Sigmoid colon (tissue), 7 donors: ENCODE measurements around the gene TULP3. TPM values are rescaled to one million over a fixed set of nuclear protein-coding genes. Genes with fewer than 3 reads are reported as not detected.

Experiments
- DNase-seq: peaks from one replicate; pipeline ENCODE4 v3.0.0-alpha.2; 2019
- H3K27ac ChIP-seq, 4 donors: fragments of 200-600 bp; sonication (generic); one replicate each; pipeline ENCODE4 v1.5.1; 2016 to 2019; ENCODE audit warnings: mild to moderate bottlenecking in 1 of 4
- H3K27me3 ChIP-seq, 3 donors: fragments of 200-600 bp; sonication (generic); one replicate each; pipeline ENCODE4 v1.5.1; 2019; ENCODE audit warnings: mild to moderate bottlenecking in 1 of 3
- H3K36me3 ChIP-seq, 4 donors: fragments of 200-600 bp; sonication (generic); one replicate each; pipeline ENCODE4 v1.5.1; 2016 to 2019
- H3K4me1 ChIP-seq, 4 donors: fragments of 200-600 bp; sonication (generic); one replicate each; pipeline ENCODE4 v1.5.1; 2017 to 2019
- H3K4me3 ChIP-seq, 4 donors: fragments of 200-600 bp; sonication (generic); one replicate each; pipeline ENCODE4 v1.5.1; 2017 to 2019; ENCODE audit warnings: mild to moderate bottlenecking in 2 of 4, moderate library complexity in 1 of 4
- H3K9me3 ChIP-seq, 4 donors: fragments of 200-600 bp in 3 of 4; sonication (generic) in 3 of 4; one replicate each; pipeline versions ENCODE4 v1.5.1 to v1.6.1; 2013 to 2019
- CTCF ChIP-seq, 4 experiments: fragments of 450-650 bp in 3 of 4; fragments of 200-600 bp in 1 of 4; IDR thresholded peaks; one replicate each; pipeline ENCODE4 v1.5.1; 2016 to 2019; ENCODE audit warnings: antibody characterized with exemption in 4 of 4, mild to moderate bottlenecking in 3 of 4, moderate library complexity in 2 of 4
- EP300 ChIP-seq, 4 donors: sonication (generic); formaldehyde crosslinking; IDR thresholded peaks; one replicate each; pipeline ENCODE4 v1.6.1; 2017; ENCODE audit warnings: antibody characterized with exemption in 4 of 4
- POLR2A ChIP-seq, 2 donors: fragments of 450-650 bp; IDR thresholded peaks; one replicate each; pipeline ENCODE4 v1.6.1; 2016; ENCODE audit warnings: antibody characterized with exemption in 2 of 2, mild to moderate bottlenecking in 2 of 2, moderate library complexity in 2 of 2
- POLR2AphosphoS5 ChIP-seq, 4 donors: sonication (generic); formaldehyde crosslinking; IDR thresholded peaks; one replicate each; pipeline ENCODE4 v1.6.1; 2017; ENCODE audit warnings: antibody characterized with exemption in 4 of 4
- WGBS, 2 donors: extraction: QIAGEN DNeasy Blood & Tissue Kit; methylation state at CpG; one replicate each; pipeline ENCODE4 v1.1.7; 2013; 5-methylcytosine and 5-hydroxymethylcytosine counted together
- intact Hi-C: fragments of 100-400 bp; cut with DNase I; formaldehyde crosslinking; loops from one replicate; pipeline ENCODE4 v1.15.1; 2023
- polyA plus RNA-seq, 3 donors: library from polyadenylated mRNA; stranded (reverse); fragments of 200-250 nt; gene quantifications; one replicate each; pipeline ENCODE4 v1.2.3, GENCODE V29; 2013
- small RNA-seq, 3 donors: library from RNA; depleted of rRNA; stranded (forward); fragments of <200 nt; gene quantifications; one replicate each; pipeline ENCODE3, GENCODE V24; 2016
- total RNA-seq, 4 donors: library from RNA; depleted of rRNA; stranded (reverse); fragments of >200 nt; gene quantifications; one replicate each; pipeline ENCODE4 v1.1.0, GENCODE V29; 2016
- donor health status: healthy with polysubstance abuse.
- donor health status: Bipolar disorder and iron deficiency.
- donor health status: healthy.

Gene TULP3
- total and polyA plus RNA-seq, 7 donors, result 3.0 to 32.1 (median 17.8) TPM

DNA sequence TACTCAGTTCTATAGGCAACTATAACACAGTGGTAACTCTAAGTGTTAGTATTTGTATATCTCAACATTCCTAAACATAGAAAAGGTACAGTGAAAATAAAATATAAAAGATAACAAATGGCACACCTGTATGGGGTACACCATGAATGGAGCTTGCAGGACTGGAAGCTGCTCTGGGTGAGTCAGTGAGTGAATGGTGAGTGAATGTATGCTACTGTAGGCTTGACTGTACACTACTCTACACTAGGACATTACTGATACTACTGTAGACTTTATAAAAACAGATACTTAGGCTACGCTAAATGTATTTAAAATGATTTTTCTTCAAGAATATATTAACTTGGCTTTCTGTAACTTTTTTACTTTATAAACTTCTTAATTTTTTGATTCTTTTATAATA is 94.0 kb downstream of the TULP3 start:
- DNase-seq, result no peak
- no peak overlapping the region for H3K4me3 ChIP-seq
- H3K4me1 ChIP-seq, result no peaks in the 10 kb centered on the region
- H3K36me3 ChIP-seq, result no peaks in the 10 kb centered on the region
- peaks cover 0 to 4% (median 1%) of the 10 kb centered on the region in 4 donors for H3K9me3 ChIP-seq
- H3K27ac ChIP-seq, result no peak overlapping the region
- H3K27me3 ChIP-seq, result no peaks in the 10 kb centered on the region
- 96 to 98% methylated on average over 1 of the region's 1 CpG for WGBS, 2 donors
- no peak for TF ChIP-seq EP300 (IDR thresholded peaks at IDR 0.05)
- TF ChIP-seq CTCF (IDR thresholded peaks at IDR 0.05), result no peak
- intact Hi-C loops, result no loop called here

GRCh38 chr12:2986876-2987275 is 96.2 kb downstream of the TULP3 start:
- 81 to 87% methylated on average over 3 of the region's 3 CpGs for WGBS, 2 donors
- no peak for TF ChIP-seq POLR2A (IDR thresholded peaks at IDR 0.05)
- no peak for TF ChIP-seq CTCF (IDR thresholded peaks at IDR 0.05)
- no peak for TF ChIP-seq POLR2AphosphoS5 (IDR thresholded peaks at IDR 0.05)
- no peak for TF ChIP-seq EP300 (IDR thresholded peaks at IDR 0.05)
- Histone ChIP-seq H3K4me1 (no peaks in the 10 kb centered on the region), H3K4me3 (no peak overlapping the region), H3K27ac (no peak overlapping the region), H3K9me3 (peaks cover 0 to 5% (median 1%) of the 10 kb centered on the region in 4 donors), H3K36me3 (no peaks in the 10 kb centered on the region), H3K27me3 (no peaks in the 10 kb centered on the region)
- intact Hi-C loops, result no loop called here
- DNase-seq, result no peak

DNA sequence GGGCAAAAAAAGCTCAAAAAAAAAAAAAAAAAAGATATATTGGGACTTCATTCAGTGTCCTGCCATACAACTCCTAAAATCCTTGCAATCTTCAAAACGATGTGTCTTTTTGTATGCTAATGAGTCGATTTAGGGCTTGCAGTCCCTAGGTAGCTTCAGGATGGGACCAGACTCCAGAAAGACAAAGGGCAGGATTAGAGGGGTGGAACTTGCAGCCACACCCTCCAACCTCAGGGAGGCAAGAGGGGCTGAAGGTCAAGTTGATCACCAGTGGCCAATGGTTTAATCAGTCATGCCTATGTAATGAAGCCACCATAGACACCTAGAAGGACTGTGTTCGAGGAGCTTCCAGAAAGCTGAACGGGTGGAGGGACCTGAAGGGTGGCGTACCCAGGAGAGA is 97.8 kb downstream of the TULP3 start:
- H3K27me3 ChIP-seq, result no peaks in the 10 kb centered on the region
- H3K27ac ChIP-seq, result no peak overlapping the region
- intact Hi-C loops, result no loop called here
- DNase-seq, result no peak
- peaks cover 0 to 5% (median 1%) of the 10 kb centered on the region in 4 donors for H3K9me3 ChIP-seq
- whole genome bisulfite sequencing, 2 donors, result 96% methylated on average over 5 of the region's 5 CpGs
- no peak overlapping the region for H3K4me3 ChIP-seq
- TF ChIP-seq CTCF (IDR thresholded peaks at IDR 0.05) (no peak), POLR2AphosphoS5 (IDR thresholded peaks at IDR 0.05) (no peak), POLR2A (IDR thresholded peaks at IDR 0.05) (no peak)
- no peaks in the 10 kb centered on the region for H3K4me1 ChIP-seq
- no peaks in the 10 kb centered on the region for H3K36me3 ChIP-seq

Small RNAs within 50 kb of the gene (small RNA-seq; reads per million reads assigned to genes)
- gene RNU6-1315P, result 0 to 0.06 (median 0) reads per million in 3 donors

Other genes starting within 250 kb of the TULP3 start
- gene FKBP4, start 95.9 kb upstream of the TULP3 start, total RNA-seq, result 10 to 100 TPM; 21.3 to 33.7 (median 23.5) TPM
- 10 to 100 TPM; 33.6 to 44.5 (median 42.3) TPM for gene FKBP4, start 95.9 kb upstream of the TULP3 start, polyA plus RNA-seq
- gene ITFG2, start 78.2 kb upstream of the TULP3 start, total RNA-seq, result 10 to 100 TPM; 20.6 to 31.9 (median 25.6) TPM
- 10 to 100 TPM; 11.6 to 31.4 (median 25.2) TPM for gene ITFG2, start 78.2 kb upstream of the TULP3 start, polyA plus RNA-seq
- gene NRIP2, start 55.9 kb upstream of the TULP3 start, total RNA-seq, result 1 to 10 TPM in 3 of 4 donors, under 1 TPM in 1; 0.33 to 10.0 (median 1.9) TPM
- gene NRIP2, start 55.9 kb upstream of the TULP3 start, polyA plus RNA-seq, result 1 to 10 TPM in 1 of 3 donors, under 1 TPM in 1, not detected in 1; 0.60 to 1.5 TPM
- not detected for gene TEX52, start 33.9 kb upstream of the TULP3 start, total RNA-seq
- gene TEX52, start 33.9 kb upstream of the TULP3 start, polyA plus RNA-seq, result not detected
- gene FOXM1, start 13.7 kb upstream of the TULP3 start, total RNA-seq, result 1 to 10 TPM in 2 of 4 donors, under 1 TPM in 1, not detected in 1; 0.36 to 2.5 (median 1.4) TPM
- 10 to 100 TPM in 1 of 3 donors, 1 to 10 TPM in 2; 2.4 to 34.9 (median 3.7) TPM for gene FOXM1, start 13.7 kb upstream of the TULP3 start, polyA plus RNA-seq
- gene RHNO1, start 13.7 kb upstream of the TULP3 start, total RNA-seq, result 1 to 10 TPM; 6.1 to 9.6 (median 8.2) TPM
- gene RHNO1, start 13.7 kb upstream of the TULP3 start, polyA plus RNA-seq, result 10 to 100 TPM; 16.9 to 21.6 (median 19.4) TPM
- gene TEAD4, start 68.5 kb downstream of the TULP3 start, total RNA-seq, result 10 to 100 TPM in 1 of 4 donors, 1 to 10 TPM in 3; 2.9 to 31.2 (median 4.4) TPM
- gene TEAD4, start 68.5 kb downstream of the TULP3 start, polyA plus RNA-seq, result 10 to 100 TPM in 1 of 3 donors, 1 to 10 TPM in 2; 1.6 to 16.3 (median 3.6) TPM
- gene TSPAN9, start 186.5 kb downstream of the TULP3 start, total RNA-seq, result 10 to 100 TPM; 18.2 to 28.0 (median 21.4) TPM
- 10 to 100 TPM in 1 of 3 donors, 1 to 10 TPM in 1, under 1 TPM in 1; 0.92 to 14.5 (median 2.4) TPM for gene TSPAN9, start 186.5 kb downstream of the TULP3 start, polyA plus RNA-seq